Hepatic stellate cell (primary cell): ENCODE results near the gene PHACTR1.
A peak's percentile ranks its signal among the peaks of the same experiment; 100 is the strongest.

Experiments
- DNase-seq: peaks from one replicate; pipeline ENCODE4 v3.0.0; 2011; ENCODE audit warnings: low spot score

The PHACTR1 gene

DNA sequence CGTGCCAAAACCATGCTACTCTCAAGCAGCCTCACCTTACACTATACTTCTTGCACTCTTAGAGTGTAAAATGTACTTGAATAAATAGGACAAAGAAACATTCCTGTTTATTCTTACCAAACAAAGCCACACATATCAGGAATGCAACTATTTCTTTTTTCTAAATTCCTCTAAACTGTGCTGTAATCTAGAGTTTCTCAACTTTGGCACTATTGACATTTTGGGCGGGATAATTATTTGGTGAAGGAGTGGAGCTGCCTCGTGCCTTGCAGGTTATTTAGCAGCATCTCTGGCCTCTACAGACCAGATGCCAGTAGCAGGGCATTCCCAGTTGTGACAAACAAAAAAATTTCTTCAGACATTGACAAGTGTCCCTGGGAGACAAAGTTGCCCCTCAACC, 86.9 kb downstream of the PHACTR1 start:
- DNase-seq: no peak

DNA sequence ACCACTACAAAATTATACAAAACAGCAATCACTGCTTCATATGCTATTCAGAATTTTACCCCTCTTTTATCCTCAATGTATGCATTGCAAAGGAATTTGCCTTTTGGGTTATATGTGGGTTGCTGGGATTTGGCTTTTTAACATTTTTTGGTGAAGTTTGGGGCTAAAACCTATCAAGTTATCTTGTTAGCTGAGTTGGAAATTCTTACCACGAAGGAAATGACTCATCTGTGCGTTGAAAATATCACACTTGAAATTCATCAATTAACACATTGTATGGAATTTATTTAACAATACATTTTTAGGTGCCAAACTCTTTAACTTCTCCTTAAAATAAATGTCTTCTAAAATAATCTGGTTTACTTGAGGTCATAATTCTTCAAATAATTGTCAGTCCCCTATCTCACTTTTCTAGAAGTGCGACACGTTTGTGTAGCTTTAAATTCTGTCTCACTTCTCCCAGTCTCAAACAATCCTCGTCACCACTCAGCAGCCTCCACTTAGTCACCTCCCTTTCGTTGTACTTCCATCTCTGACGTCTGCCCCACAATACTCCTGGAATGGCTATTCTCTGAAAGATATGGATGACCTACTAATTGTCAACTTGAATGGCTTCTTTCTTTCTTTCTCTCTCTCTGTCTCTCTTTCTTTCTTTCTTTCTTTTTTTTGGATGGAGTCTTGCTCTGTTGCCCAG, 88.5 kb downstream of the PHACTR1 start:
- no peak for DNase-seq

DNA sequence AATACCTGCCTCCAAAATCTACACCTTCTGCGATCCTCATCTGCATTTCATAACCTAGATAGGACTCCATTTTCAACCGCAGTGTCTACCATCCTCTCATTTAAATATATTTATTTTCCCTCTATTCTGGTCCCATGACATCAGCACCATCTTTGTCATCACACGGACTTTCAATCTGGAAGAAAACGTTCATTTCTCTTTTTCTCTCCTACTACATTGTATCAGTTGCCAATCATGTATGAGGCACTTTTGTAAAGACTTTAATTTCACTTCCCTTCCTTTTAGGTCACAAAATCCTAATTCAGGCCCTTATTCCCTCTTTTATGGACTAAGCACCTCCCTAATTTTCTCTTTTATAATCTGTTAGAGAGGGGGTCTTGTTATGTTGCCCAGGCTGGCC, 89.6 kb downstream of the PHACTR1 start:
- no peak for DNase-seq

DNA sequence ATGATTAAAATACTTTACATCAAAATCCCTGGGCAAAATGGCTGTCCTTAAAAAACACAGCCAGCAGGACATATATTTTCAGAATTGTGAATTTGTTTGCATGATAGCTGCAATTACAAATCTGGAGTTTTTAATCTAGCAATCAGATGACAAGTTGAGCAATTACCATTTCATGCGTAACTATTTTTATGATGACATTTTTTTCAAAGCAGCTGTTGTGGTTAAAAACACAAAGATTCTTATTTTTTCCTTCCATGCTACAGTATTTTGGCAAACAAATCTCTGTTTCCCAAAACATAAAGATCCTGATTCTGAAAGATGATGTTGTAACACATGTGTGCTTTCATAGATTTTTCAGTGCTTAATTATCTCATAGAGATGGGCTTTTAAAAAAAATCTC, 90.2 kb downstream of the PHACTR1 start:
- DNase-seq: no peak

DNA sequence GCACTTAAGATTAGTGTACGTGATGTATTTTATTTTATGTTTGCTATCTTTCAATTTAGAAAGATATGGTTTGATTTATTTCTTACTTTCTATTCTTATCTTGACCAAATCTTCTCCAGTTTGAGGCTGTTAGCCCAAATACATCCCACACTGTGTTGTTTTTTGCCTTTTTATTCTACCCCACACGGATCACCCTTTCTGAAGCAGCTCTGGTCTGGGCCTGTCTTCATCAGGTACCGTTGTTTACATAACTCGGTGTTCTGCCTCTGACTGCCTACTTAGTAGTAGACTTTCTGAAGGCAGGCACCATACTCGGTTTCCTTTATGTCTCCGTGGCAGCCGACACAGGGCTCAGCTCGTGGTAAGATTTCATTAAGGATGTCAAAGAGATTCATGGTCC, 95.0 kb downstream of the PHACTR1 start:
- no peak for DNase-seq

DNA sequence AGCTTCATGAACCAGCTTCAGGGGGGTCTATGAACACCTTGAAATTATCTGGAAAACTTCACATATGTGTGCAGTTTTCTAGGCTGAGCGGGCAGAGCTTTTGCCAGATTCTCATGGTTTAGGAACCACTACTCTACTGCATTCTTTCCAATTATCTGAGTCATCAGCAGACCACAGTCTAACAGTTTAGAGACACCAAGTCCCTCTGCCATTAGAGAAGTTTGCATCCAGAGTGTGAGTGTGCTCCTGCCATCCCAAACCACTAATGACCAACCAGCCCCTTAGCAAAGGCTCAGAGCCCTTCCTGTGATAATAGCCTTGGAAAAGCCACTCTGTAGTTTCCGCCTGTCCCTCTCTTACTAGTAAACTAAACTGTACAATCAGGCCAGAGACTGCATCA, 96.8 kb downstream of the PHACTR1 start:
- no peak for DNase-seq

DNA sequence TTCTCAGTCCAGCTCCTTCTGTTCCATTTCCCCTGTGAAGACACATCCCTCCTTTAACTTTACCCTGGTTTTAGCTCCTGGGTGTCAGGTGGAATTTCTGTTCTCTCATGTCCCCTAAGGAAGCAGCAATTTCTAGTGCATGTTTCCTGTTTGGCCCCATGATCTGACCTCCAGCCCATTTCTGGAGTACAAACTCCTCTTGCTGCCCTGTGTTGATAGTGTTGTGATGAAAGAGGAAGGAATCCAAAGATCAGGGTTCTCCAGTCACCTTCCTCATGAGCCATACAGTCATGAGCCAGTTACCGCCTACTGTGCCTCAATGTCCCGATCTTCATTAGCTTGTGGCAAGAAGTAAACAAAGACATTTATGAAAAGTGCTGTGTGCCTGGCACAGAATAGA, 97.4 kb downstream of the PHACTR1 start:
- no peak for DNase-seq

DNA sequence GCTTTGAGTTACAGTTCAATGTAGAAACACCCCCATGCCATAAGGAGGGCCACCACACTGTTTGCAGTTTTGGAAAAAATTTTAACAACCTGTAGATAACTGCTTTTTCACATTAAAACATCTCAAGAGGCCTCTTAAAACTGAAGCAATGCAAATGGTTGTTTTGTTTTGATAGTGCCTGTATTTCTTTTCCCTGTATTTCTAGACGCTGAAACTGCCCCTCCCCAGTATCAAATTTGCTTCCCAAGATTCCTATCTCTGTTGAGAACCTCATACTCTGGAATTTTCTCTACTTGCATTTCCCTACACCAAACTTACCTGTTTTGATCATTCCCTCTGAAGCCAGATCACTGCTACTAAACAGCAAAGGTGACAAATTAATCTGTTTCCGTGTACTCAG, 98.5 kb downstream of the PHACTR1 start:
- no peak for DNase-seq

DNA sequence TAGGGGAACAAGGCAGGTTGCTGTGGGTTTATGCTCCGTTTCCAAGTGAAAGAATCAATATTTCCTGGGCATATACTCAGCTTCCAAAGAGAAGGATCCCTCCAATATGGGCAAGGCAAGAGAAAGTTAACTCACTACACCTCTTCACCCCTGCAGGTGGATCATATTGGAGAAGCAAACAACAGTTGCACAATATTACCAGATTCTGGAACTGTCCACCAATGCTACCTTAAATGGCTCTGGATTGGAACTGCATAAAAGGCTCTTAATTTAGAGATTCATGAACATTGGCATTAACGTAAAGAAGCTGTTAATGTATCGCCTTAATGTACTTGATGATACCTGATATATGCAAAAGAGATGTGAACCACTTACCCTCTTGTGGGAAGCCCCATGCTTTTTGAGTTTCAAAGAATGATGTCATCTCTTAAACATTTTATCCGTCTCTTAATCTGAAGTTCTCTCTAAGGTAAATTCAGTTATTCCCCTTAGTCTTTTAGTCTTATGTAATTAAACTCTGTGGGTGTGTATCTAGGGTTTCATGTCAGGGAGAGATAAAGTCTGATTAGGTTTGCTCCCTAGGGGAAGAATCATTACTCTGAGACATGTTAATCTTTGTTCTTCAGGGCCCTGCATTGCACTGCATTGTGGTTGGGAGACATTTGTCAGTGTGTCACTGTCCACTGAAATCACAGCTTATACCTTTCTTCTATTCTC, 99.5 kb downstream of the PHACTR1 start:
- no peak for DNase-seq

DNA sequence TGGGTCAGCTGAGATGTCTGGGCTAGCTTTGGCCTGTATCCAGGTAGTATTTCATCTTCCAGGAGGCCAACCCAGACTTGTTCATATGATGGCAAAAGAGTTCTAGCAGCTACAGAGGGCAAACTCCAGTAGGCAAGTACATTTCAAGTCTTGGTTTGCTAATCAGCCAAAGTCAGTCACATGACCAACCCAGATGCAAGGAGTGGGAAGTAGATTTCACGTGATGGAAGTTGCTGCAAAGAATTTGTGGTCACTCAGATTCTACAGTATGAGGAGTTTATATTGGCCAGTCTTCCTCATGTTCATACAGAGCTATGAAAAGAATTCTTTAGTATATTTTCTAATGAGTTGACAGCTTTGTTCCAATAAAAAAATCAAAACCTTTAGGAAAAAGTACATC, 101.8 kb downstream of the PHACTR1 start:
- no peak for DNase-seq

DNA sequence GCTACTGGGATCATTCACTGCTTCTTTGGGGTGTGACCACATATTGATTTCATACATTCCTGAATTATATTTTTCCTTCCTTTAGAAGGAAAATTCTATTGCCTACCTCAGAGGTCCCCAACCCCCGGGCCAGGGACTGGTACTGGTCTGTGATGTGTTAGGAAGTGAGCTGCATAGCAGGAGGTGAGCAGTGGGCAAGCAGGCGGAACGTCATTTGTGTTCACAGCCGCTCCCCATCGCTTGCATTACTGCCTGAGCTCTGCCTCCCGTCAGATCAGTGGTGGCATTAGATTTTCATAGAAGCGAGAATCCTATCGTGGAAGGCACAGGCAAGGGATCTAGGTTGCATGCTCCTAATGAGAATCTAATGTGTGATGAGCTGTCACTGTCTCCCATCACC, 107.3 kb downstream of the PHACTR1 start:
- DNase-seq: no peak

DNA sequence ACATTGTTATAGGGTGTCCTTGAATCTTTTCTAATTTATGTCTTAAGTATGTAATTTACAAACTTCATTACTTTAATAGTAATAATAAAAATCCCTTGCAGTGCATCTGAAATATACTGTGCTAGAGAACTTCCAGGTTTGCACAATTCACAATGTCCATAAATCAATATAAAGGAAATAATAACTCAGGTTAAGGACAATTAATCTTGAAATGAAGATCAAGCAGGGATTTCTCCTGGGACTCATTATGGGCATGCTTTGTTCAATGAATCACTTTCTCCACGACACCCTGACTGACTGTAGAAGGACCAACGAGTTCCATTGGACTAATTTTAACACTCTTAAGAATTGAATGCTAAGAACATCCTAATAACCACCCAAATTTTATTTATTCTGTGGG, 110.0 kb downstream of the PHACTR1 start:
- no peak for DNase-seq

DNA sequence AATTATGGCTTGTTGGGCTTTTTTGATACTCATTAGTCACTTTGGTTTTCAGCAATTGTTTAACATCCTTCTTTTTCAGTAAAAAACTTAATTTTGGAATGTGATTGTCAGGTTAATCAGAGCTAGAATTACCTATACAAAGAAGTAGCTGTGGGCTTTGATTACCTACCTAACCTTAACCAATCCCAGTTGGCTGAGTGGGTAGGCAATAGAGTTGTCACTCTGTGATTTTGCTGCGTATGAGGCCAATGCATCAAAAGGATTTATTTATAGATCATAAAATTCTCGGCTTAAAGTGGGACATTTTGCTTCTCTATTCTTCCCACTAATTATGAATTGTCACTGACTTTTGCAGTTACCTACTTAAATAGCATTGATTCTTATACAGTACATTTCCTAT, 111.4 kb downstream of the PHACTR1 start:
- no peak for DNase-seq

DNA sequence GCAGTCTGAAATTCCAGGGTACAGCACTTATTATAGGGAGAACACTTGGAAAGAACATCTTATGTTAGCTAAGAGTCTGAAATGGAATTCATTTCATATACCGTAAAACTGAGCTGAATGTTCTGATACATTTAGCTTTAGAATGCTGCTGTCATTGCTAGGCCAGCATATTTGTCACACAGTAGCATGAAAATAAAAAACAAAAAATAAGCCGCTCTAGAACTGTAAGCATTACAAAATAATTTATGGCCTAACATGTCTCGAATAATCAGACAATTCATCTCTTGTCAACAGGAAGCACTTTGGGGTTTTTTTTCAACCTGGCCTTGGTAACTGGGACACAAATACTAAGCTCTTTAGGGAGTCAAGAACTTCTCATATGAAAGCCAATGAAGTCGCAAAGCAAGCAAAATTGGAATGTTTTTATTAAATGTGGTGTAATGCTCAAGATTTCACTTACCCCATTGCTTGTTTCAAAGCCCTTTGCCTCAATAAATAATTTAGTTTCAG, 115.7 kb downstream of the PHACTR1 start:
- no peak for DNase-seq

DNA sequence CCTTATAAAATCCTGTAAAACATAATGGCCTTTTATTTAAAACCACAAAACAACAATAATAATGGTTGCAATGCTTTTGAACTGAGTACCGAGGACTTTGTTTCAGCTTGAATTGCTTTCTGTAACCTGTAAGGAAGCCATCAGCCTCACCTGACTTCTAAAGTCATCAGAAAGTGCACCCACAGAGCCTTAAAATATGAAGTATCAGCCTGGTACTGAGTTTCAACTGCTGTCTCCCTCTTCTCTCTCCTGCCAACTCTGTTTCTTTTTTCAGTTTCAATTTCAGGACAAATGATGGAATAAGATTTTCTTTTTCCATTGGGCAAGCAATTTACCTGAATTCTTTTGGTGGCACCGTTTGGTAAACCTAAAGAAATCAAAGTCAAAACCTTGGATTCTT, 119.4 kb downstream of the PHACTR1 start:
- no peak for DNase-seq

DNA sequence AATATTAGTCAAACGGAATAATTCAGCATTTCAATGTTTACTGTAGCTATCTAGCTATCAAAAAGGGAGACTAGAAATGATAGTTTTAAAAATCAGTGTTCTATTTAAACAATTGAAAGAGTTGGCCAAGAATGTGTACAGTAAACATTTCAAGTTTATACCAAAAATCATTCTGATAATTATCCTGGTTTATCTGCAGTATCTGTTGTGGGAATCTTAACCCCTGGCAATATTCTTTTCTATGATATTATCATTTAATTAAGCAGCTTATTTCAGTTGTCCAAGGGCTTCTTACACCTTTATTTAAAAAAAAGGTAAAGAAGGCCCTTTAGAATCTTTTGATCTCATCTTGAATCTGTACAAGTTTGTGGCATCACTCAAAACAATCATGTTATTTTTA, 125.1 kb downstream of the PHACTR1 start:
- no peak for DNase-seq

DNA sequence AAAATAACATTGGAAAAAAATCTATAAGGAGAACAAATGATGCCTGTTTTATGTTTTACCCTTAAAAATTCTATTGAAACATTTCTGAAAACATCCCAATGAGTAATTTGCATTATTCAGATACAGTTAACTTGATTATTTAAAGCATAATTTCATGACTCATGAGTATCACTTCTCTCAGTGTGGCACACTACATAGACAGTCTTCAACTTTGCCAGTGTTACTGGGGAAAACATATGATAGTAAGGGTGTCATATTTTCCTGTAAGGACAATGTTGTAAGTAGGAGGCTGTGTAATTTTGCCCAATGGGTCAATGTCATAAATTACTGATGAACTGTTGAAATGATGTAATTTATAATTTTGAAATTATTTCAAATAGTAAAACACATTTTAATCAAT, 125.5 kb downstream of the PHACTR1 start:
- no peak for DNase-seq

DNA sequence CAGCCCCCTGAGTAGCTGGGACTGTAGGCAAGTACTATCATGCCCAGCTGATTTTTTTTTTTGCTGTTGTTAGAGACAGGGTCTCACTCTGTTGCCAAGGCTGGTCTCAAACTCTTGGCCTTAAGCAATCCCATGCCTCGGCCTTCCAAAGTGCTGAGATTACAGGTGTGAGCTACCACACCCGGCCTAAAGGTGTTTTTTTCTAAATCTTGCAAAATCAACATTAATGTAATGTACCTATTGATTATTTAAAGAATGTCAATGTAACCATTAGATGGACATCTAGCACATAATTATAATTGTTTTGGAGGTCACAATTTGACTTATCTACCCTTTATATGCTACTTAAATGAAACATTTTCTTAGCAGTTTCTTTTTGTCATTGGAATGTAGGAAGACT, 126.1 kb downstream of the PHACTR1 start:
- DNase-seq: no peak

DNA sequence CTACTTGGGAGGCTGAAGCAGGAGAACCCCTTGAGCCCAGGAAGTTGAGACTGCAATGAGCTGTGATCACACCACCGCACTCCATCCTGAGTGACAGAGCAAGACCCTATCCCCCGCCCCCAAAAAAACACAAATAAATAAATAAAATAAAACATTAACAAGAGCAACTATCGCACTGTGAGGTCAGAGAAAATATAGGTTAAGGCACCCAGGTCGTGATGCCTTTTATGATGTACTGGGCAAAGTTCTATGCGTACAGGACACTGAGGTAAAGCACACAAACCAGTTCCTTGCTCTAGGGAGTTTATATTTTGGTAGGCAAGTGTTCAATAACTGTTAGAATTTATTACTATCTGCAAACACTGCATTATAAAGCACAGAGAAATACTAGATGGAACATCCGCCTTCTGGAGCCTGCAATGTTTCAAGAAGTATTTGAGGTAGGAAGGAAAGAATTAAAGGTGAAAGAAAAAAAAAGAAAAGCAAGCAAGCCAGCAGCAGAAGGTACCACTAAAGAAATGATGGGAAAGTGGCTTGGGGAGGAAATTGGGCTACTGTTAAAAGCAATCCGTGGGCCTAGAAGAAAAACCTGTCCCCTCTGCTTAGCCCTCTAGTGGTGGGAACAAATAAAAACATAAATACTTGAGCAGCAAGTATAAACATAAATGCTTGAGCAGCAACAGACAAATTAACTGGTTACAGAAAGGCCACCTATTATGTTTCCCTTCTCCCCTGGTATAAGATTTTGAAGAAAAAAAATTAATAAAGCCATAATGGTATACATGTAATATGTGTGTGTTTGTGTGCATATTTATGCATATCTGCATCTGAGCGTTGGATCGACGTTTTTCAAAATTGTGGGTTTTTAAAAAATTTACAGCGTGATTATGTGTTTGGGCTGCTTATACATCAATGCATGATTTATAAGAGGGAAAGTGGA, 128.0 kb downstream of the PHACTR1 start:
- peak; percentile 2 for DNase-seq

DNA sequence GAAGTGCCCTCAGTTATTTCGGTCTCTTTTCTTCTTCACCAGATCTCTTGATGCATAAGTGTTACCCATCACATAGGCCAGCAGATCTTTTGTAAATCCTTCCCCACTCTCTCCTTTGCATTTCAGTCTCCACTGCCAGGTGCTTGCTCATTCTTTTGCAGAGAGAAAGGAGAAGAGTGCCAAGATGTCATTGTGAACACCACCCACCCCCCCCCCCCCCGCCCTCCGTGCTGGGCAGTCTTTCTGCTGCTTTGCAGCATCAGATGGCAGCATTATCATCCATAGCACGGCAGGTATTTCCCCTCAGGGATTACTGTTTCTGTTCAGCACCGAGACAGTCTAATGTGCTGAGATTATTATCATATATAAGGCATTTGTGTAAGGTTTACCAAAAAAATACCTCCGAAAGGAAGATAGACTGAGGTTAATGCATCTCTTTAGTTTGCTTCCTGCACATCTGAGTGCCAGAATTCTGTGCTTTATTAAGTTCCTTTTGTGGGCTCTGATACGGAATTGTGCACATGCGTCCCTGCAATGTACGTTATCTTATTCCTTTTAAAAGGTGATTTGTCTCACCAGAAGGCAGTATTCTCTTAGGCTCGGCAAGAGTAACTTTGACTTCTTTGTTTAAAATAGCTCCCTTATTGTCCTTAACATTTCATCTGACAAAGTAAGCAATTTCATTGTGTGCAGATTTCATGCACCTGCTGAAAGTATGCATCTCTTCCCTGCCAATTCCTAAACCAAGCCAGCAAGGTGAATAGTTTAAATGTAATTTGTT, 128.8 kb downstream of the PHACTR1 start:
- DNase-seq: no peak

DNA sequence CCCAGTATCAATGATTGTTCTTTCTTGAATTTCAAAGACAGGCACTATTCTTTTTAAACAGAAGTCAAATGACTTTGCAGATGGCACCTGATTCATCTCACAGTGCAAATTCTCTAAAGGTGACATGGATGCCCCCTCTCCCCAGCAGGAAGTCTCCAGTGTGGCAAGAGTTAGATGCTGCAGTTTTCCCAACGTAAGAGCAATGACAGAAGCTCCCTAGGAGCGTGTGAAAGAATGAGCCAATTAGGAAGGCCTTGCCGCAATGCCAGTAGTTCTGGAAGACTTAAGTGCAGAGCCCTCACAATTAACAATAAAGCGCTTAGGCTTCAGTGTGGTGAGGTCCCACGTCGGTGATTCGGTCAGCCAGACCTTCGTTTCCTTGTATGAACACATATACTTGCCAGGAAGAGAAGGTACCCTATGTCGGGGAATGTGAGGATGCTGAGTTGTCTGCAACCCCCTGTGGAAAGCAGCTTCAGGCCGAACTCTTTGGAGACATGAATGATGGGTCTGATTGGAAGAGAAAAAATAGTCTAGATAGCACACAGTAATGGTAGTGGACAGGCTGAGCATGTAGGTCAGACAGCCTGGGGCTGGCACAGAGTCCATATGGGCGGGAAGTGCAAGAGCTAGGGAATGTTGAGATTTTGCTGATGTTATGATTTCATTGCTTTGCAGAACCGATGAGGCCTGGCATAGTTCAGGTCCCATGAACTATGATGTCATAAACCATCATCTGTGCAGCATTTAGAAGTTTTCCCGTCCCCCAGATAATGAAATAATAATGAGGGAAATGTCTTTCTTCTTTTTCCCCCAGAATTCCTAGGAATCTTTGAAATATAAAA, 132.6 kb downstream of the PHACTR1 start:
- DNase-seq: no peak
